Fibroblast of lung (primary cell): Measurements from ENCODE around the gene KNDC1. TPM values are rescaled to one million over a fixed set of nuclear protein-coding genes. Genes with fewer than 3 reads are reported as not detected.
A peak's percentile ranks its signal among the peaks of the same experiment; 100 is the strongest.

ENCODE experiments used
- DNase-seq, 2 donors: peaks; one replicate each; pipeline versions ENCODE4 v3.0.0 to v3.0.0-alpha.2; 2010; ENCODE audit warnings: low read depth in 2 of 2
- H2AFZ ChIP-seq: 2 replicates; pipeline ENCODE4 v1.5.1; 2012; ENCODE audit warnings: low read length, control low read depth, inconsistent platforms
- H3K27ac ChIP-seq: 2 replicates; pipeline ENCODE4 v1.5.1; 2011; ENCODE audit warnings: low read length, control low read depth; ENCODE audit not compliant: insufficient read depth
- H3K27me3 ChIP-seq: 2 replicates; pipeline ENCODE4 v1.5.1; 2011; ENCODE audit warnings: mild to moderate bottlenecking, low read length; ENCODE audit not compliant: control insufficient read depth, insufficient read depth
- H3K36me3 ChIP-seq: 2 replicates; pipeline ENCODE4 v1.5.1; 2011; ENCODE audit warnings: low read length; ENCODE audit not compliant: control insufficient read depth, insufficient read depth
- H3K4me1 ChIP-seq: 2 replicates; pipeline ENCODE4 v1.5.1; 2011; ENCODE audit warnings: low read length; ENCODE audit not compliant: control insufficient read depth, insufficient read depth; ENCODE audit errors: extremely low read depth
- H3K4me2 ChIP-seq: 2 replicates; pipeline ENCODE4 v1.5.1; 2011; ENCODE audit warnings: low read length, control low read depth; ENCODE audit not compliant: insufficient read depth; ENCODE audit errors: extremely low read depth
- H3K4me3 ChIP-seq, 4 experiments: fragments of 200-600 bp in 1 of 4; sonication (generic) in 1 of 4; replicated peaks in 1 of 4; 2 replicates each; pipeline ENCODE4 v1.5.1; 2011 to 2016; ENCODE audit warnings: low read length in 4 of 4, low read depth in 3 of 4, mild to moderate bottlenecking in 3 of 4, control low read depth in 2 of 4, inconsistent platforms in 1 of 4, mixed read lengths in 1 of 4; ENCODE audit not compliant: insufficient read depth in 1 of 4; ENCODE audit errors: control extremely low read depth in 1 of 4
- H3K79me2 ChIP-seq: 2 replicates; pipeline ENCODE4 v1.5.1; 2012; ENCODE audit warnings: mild to moderate bottlenecking, low read length, inconsistent platforms; ENCODE audit not compliant: control insufficient read depth, insufficient read depth
- H3K9ac ChIP-seq: 2 replicates; pipeline ENCODE4 v1.5.1; 2011; ENCODE audit warnings: mild to moderate bottlenecking, low read length, control low read depth; ENCODE audit not compliant: insufficient read depth
- H3K9me3 ChIP-seq: 2 replicates; pipeline ENCODE4 v1.5.1; 2012; ENCODE audit warnings: low read depth, low read length; ENCODE audit not compliant: control insufficient read depth, insufficient read depth
- H4K20me1 ChIP-seq: 2 replicates; pipeline ENCODE4 v1.5.1; 2011; ENCODE audit warnings: low read length; ENCODE audit not compliant: control insufficient read depth, insufficient read depth; ENCODE audit errors: extremely low read depth
- EZH2 ChIP-seq: IDR thresholded peaks from 2 replicates; pipeline ENCODE4 v1.5.1; 2012; ENCODE audit warnings: low read length, control low read depth, mild to moderate bottlenecking; ENCODE audit errors: missing control alignments
- polyA plus RNA-seq, 2 donors: library from polyadenylated mRNA; depleted of rRNA in 1 of 2; stranded (reverse) in 1 of 2; unstranded in 1 of 2; fragments of >200 nt; gene quantifications; 2 replicates each; pipeline ENCODE4 v1.2.1, GENCODE V29; 2011 to 2012; ENCODE audit warnings: missing spikeins in 1 of 2
- total RNA-seq: library from RNA; depleted of rRNA; stranded (reverse); fragments of >200 nt; gene quantifications from 2 replicates; pipeline ENCODE4 v1.2.1, GENCODE V29; 2014
- TF ChIP-seq, protein P1 (sequence below), 2 donors: IDR thresholded peaks in 1 of 2; conservative IDR thresholded peaks in 1 of 2; 1 replicate in 1 of 2; 2 replicates in 1 of 2; pipeline ENCODE4 v1.5.1; 2011 to 2012; ENCODE audit warnings: low read length in 2 of 2, control low read depth in 1 of 2, inconsistent platforms in 1 of 2, low read depth in 1 of 2, mild to moderate bottlenecking in 1 of 2

Gene KNDC1
- total and polyA plus RNA-seq, 2 donors (not counting 1 experiment from before 2014, with no cell fraction given), result 0.20 to 0.50 TPM

DNA sequence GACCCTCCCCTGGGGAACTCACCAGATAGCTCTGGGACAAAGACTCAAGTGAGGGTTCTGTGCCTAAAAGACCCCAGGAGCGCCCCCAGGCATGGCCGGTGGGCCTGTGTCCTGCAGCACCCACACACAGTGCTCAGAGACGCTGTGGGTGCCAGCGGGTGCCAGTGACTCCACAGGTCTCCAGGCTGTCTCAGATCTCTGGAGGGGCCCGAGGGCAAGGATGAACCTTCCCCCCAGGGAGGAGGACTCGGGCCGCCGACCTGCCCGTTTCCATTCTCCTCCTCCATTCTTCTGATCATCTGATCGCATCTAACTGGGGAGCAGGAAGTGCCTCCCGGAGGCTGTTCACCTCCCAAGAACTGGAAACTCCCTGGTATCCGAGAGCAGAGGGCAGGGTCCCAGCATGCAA, 115.7 kb downstream of the KNDC1 start:
- Histone ChIP-seq H3K4me1 (peaks cover 6% of the 10 kb centered on the region), H3K27ac (no peak overlapping the region), H4K20me1 (no peaks in the 10 kb centered on the region), H3K9me3 (no peaks in the 10 kb centered on the region), H3K79me2 (no peaks in the 10 kb centered on the region), H3K4me3 (no peak overlapping the region), H3K9ac (no peak overlapping the region), H3K36me3 (peaks cover 8% of the 10 kb centered on the region), H3K4me2 (no peak overlapping the region), H2AFZ (no peak overlapping the region), H3K27me3 (no peaks in the 10 kb centered on the region)
- TF ChIP-seq, protein P1, sequence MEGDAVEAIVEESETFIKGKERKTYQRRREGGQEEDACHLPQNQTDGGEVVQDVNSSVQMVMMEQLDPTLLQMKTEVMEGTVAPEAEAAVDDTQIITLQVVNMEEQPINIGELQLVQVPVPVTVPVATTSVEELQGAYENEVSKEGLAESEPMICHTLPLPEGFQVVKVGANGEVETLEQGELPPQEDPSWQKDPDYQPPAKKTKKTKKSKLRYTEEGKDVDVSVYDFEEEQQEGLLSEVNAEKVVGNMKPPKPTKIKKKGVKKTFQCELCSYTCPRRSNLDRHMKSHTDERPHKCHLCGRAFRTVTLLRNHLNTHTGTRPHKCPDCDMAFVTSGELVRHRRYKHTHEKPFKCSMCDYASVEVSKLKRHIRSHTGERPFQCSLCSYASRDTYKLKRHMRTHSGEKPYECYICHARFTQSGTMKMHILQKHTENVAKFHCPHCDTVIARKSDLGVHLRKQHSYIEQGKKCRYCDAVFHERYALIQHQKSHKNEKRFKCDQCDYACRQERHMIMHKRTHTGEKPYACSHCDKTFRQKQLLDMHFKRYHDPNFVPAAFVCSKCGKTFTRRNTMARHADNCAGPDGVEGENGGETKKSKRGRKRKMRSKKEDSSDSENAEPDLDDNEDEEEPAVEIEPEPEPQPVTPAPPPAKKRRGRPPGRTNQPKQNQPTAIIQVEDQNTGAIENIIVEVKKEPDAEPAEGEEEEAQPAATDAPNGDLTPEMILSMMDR (conservative IDR thresholded peaks at IDR 0.05 in 1 of 2, IDR thresholded peaks at IDR 0.05 in 1 of 2; ENCODE audit: low read depth in 1 of 2, low read length in 2 of 2), result no peak
- TF ChIP-seq EZH2, result peak; percentile 13
- no peak for DNase-seq

Other genes with a start within 250 kb of the KNDC1 start
- 0.26 and 0.66 TPM in 2 replicates for gene CFAP46, start 217.6 kb upstream of the KNDC1 start, total RNA-seq
- gene CFAP46, start 217.6 kb upstream of the KNDC1 start, polyA plus RNA-seq, result 0.25 and 0.64 TPM in 2 replicates
- gene ADGRA1, start 72.3 kb upstream of the KNDC1 start, total RNA-seq, result not detected in 2 replicates
- gene ADGRA1, start 72.3 kb upstream of the KNDC1 start, polyA plus RNA-seq, result not detected in 2 replicates
- not detected in 2 replicates for gene UTF1, start 70.0 kb downstream of the KNDC1 start, total RNA-seq
- gene UTF1, start 70.0 kb downstream of the KNDC1 start, polyA plus RNA-seq, result not detected in 2 replicates
- gene VENTX, start 77.6 kb downstream of the KNDC1 start, total RNA-seq, result not detected in 2 replicates
- not detected in 2 replicates for gene VENTX, start 77.6 kb downstream of the KNDC1 start, polyA plus RNA-seq
- 1.0 and 2.0 TPM in 2 replicates for gene ADAM8, start 116.6 kb downstream of the KNDC1 start, total RNA-seq
- gene ADAM8, start 116.6 kb downstream of the KNDC1 start, polyA plus RNA-seq, result 0.23 and 0.26 TPM in 2 replicates
- gene TUBGCP2, start 148.7 kb downstream of the KNDC1 start, total RNA-seq, result 51.6 and 60.8 TPM in 2 replicates
- 31.0 and 46.0 TPM in 2 replicates for gene TUBGCP2, start 148.7 kb downstream of the KNDC1 start, polyA plus RNA-seq
- 23.6 and 27.7 TPM in 2 replicates for gene ZNF511, start 148.7 kb downstream of the KNDC1 start, total RNA-seq
- 18.5 and 25.2 TPM in 2 replicates for gene ZNF511, start 148.7 kb downstream of the KNDC1 start, polyA plus RNA-seq
- 0.26 TPM in 1 of 2 replicates, not detected in the other for gene CALY, start 176.7 kb downstream of the KNDC1 start, total RNA-seq
- gene CALY, start 176.7 kb downstream of the KNDC1 start, polyA plus RNA-seq, result 0.14 TPM in 1 of 2 replicates, not detected in the other
- not detected in 2 replicates for gene PRAP1, start 187.2 kb downstream of the KNDC1 start, total RNA-seq
- not detected in 2 replicates for gene PRAP1, start 187.2 kb downstream of the KNDC1 start, polyA plus RNA-seq
- gene FUOM, start 197.8 kb downstream of the KNDC1 start, total RNA-seq, result 6.4 and 15.0 TPM in 2 replicates
- 14.2 and 16.0 TPM in 2 replicates for gene FUOM, start 197.8 kb downstream of the KNDC1 start, polyA plus RNA-seq
- 48.5 and 63.9 TPM in 2 replicates for gene ECHS1, start 213.1 kb downstream of the KNDC1 start, total RNA-seq
- 71.9 and 89.3 TPM in 2 replicates for gene ECHS1, start 213.1 kb downstream of the KNDC1 start, polyA plus RNA-seq
- gene PAOX, start 219.0 kb downstream of the KNDC1 start, total RNA-seq, result 9.2 and 9.8 TPM in 2 replicates
- gene PAOX, start 219.0 kb downstream of the KNDC1 start, polyA plus RNA-seq, result 2.4 and 3.3 TPM in 2 replicates
- gene MTG1, start 233.9 kb downstream of the KNDC1 start, total RNA-seq, result 22.1 and 23.9 TPM in 2 replicates
- 25.3 and 39.0 TPM in 2 replicates for gene MTG1, start 233.9 kb downstream of the KNDC1 start, polyA plus RNA-seq